Neural crest cell (in vitro differentiated cells): ENCODE data around the gene BTG2. TPM values are rescaled to one million over a fixed set of nuclear protein-coding genes. Genes with fewer than 3 reads are reported as not detected.

Experiments
- DNase-seq: peaks from one replicate; pipeline ENCODE4 v3.0.0; 2021; ENCODE audit warnings: low read depth, mixed read lengths, low spot score
- H3K27ac Mint-ChIP-seq: one replicate; pipeline ENCODE4 v1.8.0; 2021; ENCODE audit warnings: mild to moderate bottlenecking, mixed read lengths; ENCODE audit not compliant: unreplicated experiment
- H3K27me3 Mint-ChIP-seq: 2 replicates; pipeline ENCODE4 v1.8.0; 2021; ENCODE audit warnings: low read depth, mild to moderate bottlenecking, mixed read lengths
- H3K36me3 Mint-ChIP-seq: 2 replicates; pipeline ENCODE4 v1.8.0; 2021; ENCODE audit warnings: low read depth, mild to moderate bottlenecking, mixed read lengths
- H3K4me1 Mint-ChIP-seq: 2 replicates; pipeline ENCODE4 v1.8.0; 2021; ENCODE audit warnings: mixed read lengths
- H3K4me3 Mint-ChIP-seq: one replicate; pipeline ENCODE4 v1.8.0; 2021; ENCODE audit warnings: mild to moderate bottlenecking, mixed read lengths
- H3K9me3 Mint-ChIP-seq: 2 replicates; pipeline ENCODE4 v1.8.0; 2021; ENCODE audit warnings: mixed read lengths
- CTCF ChIP-seq: fragments of 200-600 bp; sonication (generic); conservative IDR thresholded peaks from 2 replicates; pipeline ENCODE4 v1.5.0; 2021; ENCODE audit warnings: antibody characterized with exemption, mild to moderate bottlenecking
- total RNA-seq: library from RNA; stranded (reverse); gene quantifications from 2 replicates; pipeline ENCODE4 v1.2.1, GENCODE V29; 2021

Gene BTG2
- total RNA-seq, 1 donor from 2014 or later = 18.1 TPM

GRCh38 chr1:203278885-203279406 is 26.4 kb upstream of the BTG2 start:
- no peak for DNase-seq
- Mint-ChIP-seq H3K27me3 (no peaks in the 10 kb centered on the region), H3K27ac (peak overlapping the region; percentile 70), H3K4me3 (peak overlapping the region; percentile 52), H3K9me3 (no peaks in the 10 kb centered on the region), H3K36me3 (no peaks in the 10 kb centered on the region), H3K4me1 (peaks cover 46% of the 10 kb centered on the region)
- no peak for TF ChIP-seq CTCF

- no peaks in the 10 kb centered on the region for H3K9me3 Mint-ChIP-seq
- no peak overlapping the region for H3K4me3 Mint-ChIP-seq
- DNase-seq = no peak
- peaks cover 42% of the 10 kb centered on the region for H3K4me1 Mint-ChIP-seq
- peak overlapping the region; percentile 3 for H3K27ac Mint-ChIP-seq
- no peak for TF ChIP-seq CTCF
- no peaks in the 10 kb centered on the region for H3K27me3 Mint-ChIP-seq
- H3K36me3 Mint-ChIP-seq = no peaks in the 10 kb centered on the region
Measured at GRCh38 chr1:203280061-203280460, 25.3 kb upstream of the BTG2 start.

GRCh38 chr1:203281033-203281432 is 24.3 kb upstream of the BTG2 start:
- DNase-seq = no peak
- no peak overlapping the region for H3K27ac Mint-ChIP-seq
- no peaks in the 10 kb centered on the region for H3K36me3 Mint-ChIP-seq

GRCh38 chr1:203281851-203282661 is 23.3 kb upstream of the BTG2 start:
- TF ChIP-seq CTCF = no peak
- H3K36me3 Mint-ChIP-seq = no peaks in the 10 kb centered on the region
- no peaks in the 10 kb centered on the region for H3K9me3 Mint-ChIP-seq
- no peaks in the 10 kb centered on the region for H3K27me3 Mint-ChIP-seq
- no peak for DNase-seq
- H3K27ac Mint-ChIP-seq = peak overlapping the region; percentile 91
- peaks cover 52% of the 10 kb centered on the region for H3K4me1 Mint-ChIP-seq
- no peak overlapping the region for H3K4me3 Mint-ChIP-seq

More at GRCh38 chr1:203281033-203281432, 24.3 kb upstream of the BTG2 start:
- H3K4me1 Mint-ChIP-seq = peaks cover 41% of the 10 kb centered on the region
- H3K27me3 Mint-ChIP-seq = no peaks in the 10 kb centered on the region
- no peak overlapping the region for H3K4me3 Mint-ChIP-seq
- peak; percentile 33 for TF ChIP-seq CTCF
- H3K9me3 Mint-ChIP-seq = no peaks in the 10 kb centered on the region

GRCh38 chr1:203282720-203283542 is 22.4 kb upstream of the BTG2 start:
- no peak for DNase-seq
- Mint-ChIP-seq H3K4me1 (peaks cover 55% of the 10 kb centered on the region), H3K9me3 (no peaks in the 10 kb centered on the region), H3K27me3 (no peaks in the 10 kb centered on the region), H3K27ac (peak overlapping the region; percentile 91), H3K4me3 (no peak overlapping the region), H3K36me3 (no peaks in the 10 kb centered on the region)
- TF ChIP-seq CTCF = no peak
